K562 (cell line): Measurements from ENCODE around the gene CLSTN2. TPM values are rescaled to one million over a fixed set of nuclear protein-coding genes. Genes with fewer than 3 reads are reported as not detected.

Experiments used
- ATAC-seq: fragments of 200-7000 bp; cut with Tn5 transposase; 3 replicates; pipeline ENCODE4 v1.9.1; 2020; ENCODE audit warnings: moderate library complexity
- BruUV-seq: library from RNA; stranded (reverse); fragments of 400-500 nt; replicated peaks from 2 replicates; lab custom pipeline; 2021; lab: Mats Ljungman, UMichigan
- CTCF ChIA-PET: fragments of 300-600 bp; formaldehyde crosslinking; extraction: SDS; loops from one replicate; lab custom pipeline; 2021; ENCODE audit warnings: low intra/inter-chr PET ratio; lab: Yijun Ruan, JAX
- POLR2A ChIA-PET: fragments of 300-600, 350-650 bp; sonication (Branson Sonifier 250); formaldehyde crosslinking; extraction: SDS; loops from one replicate; lab custom pipeline; 2021; ENCODE audit warnings: antibody characterized with exemption, inconsistent platforms; lab: Yijun Ruan, JAX
- DNase-seq, 4 experiments: peaks; one replicate each; pipeline versions ENCODE4 v3.0.0 to v3.0.0-alpha.2; 2011 to 2018; ENCODE audit warnings: low spot score in 3 of 4, mixed read lengths in 3 of 4; ENCODE audit errors: extremely low read depth in 1 of 4
- FAIRE-seq: peaks from 2 replicates; lab custom pipeline; 2011; peaks lifted over from hg19 to GRCh38; lab: Jason Lieb, UNC
- H2AFZ ChIP-seq: 2 replicates; pipeline ENCODE4 v1.6.0; 2011; ENCODE audit warnings: low read depth, low read length, control low read depth, inconsistent platforms
- H3K27ac ChIP-seq: fragments of 200-600 bp; 3 replicates; pipeline ENCODE4 v1.8.0; 2011; ENCODE audit warnings: low read depth, mild to moderate bottlenecking, control low read depth, inconsistent platforms, low read length, moderate library complexity, mixed read lengths; ENCODE audit errors: extremely low read depth
- H3K27me3 ChIP-seq, 2 experiments: fragments of 300-600 bp in 1 of 2; 2 replicates in 1 of 2; 3 replicates in 1 of 2; pipeline versions ENCODE4 v1.6.0 to v1.8.0; 2011; ENCODE audit warnings: inconsistent platforms in 2 of 2, low read length in 2 of 2, mild to moderate bottlenecking in 1 of 2, mixed read lengths in 1 of 2, moderate library complexity in 1 of 2; ENCODE audit not compliant: control insufficient read depth in 2 of 2, insufficient read depth in 2 of 2
- H3K36me3 ChIP-seq: fragments of 300-600 bp; 3 replicates; pipeline ENCODE4 v1.8.0; 2011; ENCODE audit warnings: mild to moderate bottlenecking, low read length, inconsistent platforms; ENCODE audit not compliant: control insufficient read depth, insufficient read depth
- H3K4me1 ChIP-seq, 2 experiments: fragments of 200-600 bp in 1 of 2; replicated peaks in 1 of 2; 2 replicates in 1 of 2; 3 replicates in 1 of 2; pipeline versions ENCODE4 v1.5.1 to v1.8.0; 2011; ENCODE audit warnings: inconsistent platforms in 2 of 2, low read length in 2 of 2, mild to moderate bottlenecking in 1 of 2, mixed read lengths in 1 of 2, moderate library complexity in 1 of 2; ENCODE audit not compliant: control insufficient read depth in 2 of 2, insufficient read depth in 2 of 2
- H3K4me2 ChIP-seq: 2 replicates; pipeline ENCODE4 v1.6.1; 2011; ENCODE audit warnings: low read length, control low read depth, inconsistent platforms, mixed read lengths; ENCODE audit not compliant: insufficient read depth
- H3K4me3 ChIP-seq: fragments of 200-600 bp; sonication (generic), shearing (Covaris generic); 2 replicates; pipeline ENCODE4 v1.5.1; 2016; ENCODE audit warnings: control low read depth, inconsistent platforms
- H3K79me2 ChIP-seq: fragments of 200-600 bp; 3 replicates; pipeline ENCODE4 v1.8.0; 2011; ENCODE audit warnings: low read length, inconsistent platforms; ENCODE audit not compliant: control insufficient read depth, insufficient read depth
- H3K9ac ChIP-seq, 2 experiments: 2 replicates each; pipeline versions ENCODE4 v1.6.0 to v1.6.1; 2011; ENCODE audit warnings: low read depth in 2 of 2, low read length in 2 of 2, control low read depth in 1 of 2, inconsistent platforms in 1 of 2, mild to moderate bottlenecking in 1 of 2, mixed read lengths in 1 of 2; ENCODE audit not compliant: insufficient read depth in 1 of 2
- H3K9me1 ChIP-seq: one replicate; pipeline ENCODE4 v1.6.0; 2011; ENCODE audit warnings: inconsistent platforms, mild to moderate bottlenecking, low read length, moderate library complexity; ENCODE audit not compliant: control insufficient read depth, insufficient read depth
- H3K9me3 ChIP-seq: replicated peaks from 2 replicates; pipeline ENCODE4 v1.5.1; 2011; ENCODE audit warnings: low read depth, low read length, inconsistent platforms; ENCODE audit not compliant: control insufficient read depth, insufficient read depth
- H4K20me1 ChIP-seq: replicated peaks from 2 replicates; pipeline ENCODE4 v1.6.1; 2011; ENCODE audit warnings: low read length, inconsistent platforms, mixed read lengths; ENCODE audit not compliant: control insufficient read depth, insufficient read depth
- CXXC5 ChIP-seq: fragments of 250-450 bp; sonication (Bioruptor Pico); IDR thresholded peaks from 2 replicates; pipeline ENCODE4 v1.8.0; 2022; ENCODE audit warnings: inconsistent platforms, mild to moderate bottlenecking, moderate library complexity
- DIDO1 ChIP-seq: fragments of 450-650 bp; IDR thresholded peaks from 2 replicates; pipeline ENCODE4 v1.6.1; 2016; ENCODE audit warnings: low read depth, missing biosample characterization, missing genetic modification characterization
- E2F3 ChIP-seq: fragments of 250-450 bp; sonication (Bioruptor Pico); IDR thresholded peaks from 2 replicates; pipeline ENCODE4 v1.4.0; 2020; ENCODE audit warnings: mild to moderate bottlenecking
- HDAC6 ChIP-seq: IDR thresholded peaks from 2 replicates; pipeline ENCODE4 v1.6.1; 2012; ENCODE audit warnings: low read depth, mild to moderate bottlenecking, control low read depth, inconsistent platforms, low read length, moderate library complexity
- HDAC8 ChIP-seq: fragments of 450-650 bp; IDR thresholded peaks from 2 replicates; pipeline ENCODE4 v1.6.1; 2016; ENCODE audit warnings: mild to moderate bottlenecking, missing genetic modification characterization, moderate library complexity, missing compliant biosample characterization
- MAFF ChIP-seq: IDR thresholded peaks from 2 replicates; pipeline ENCODE4 v1.6.1; 2012; ENCODE audit warnings: low read length, improper control_type of control experiment
- MXI1 ChIP-seq: IDR thresholded peaks from 2 replicates; pipeline ENCODE4 v1.6.1; 2011; ENCODE audit warnings: low read depth, mild to moderate bottlenecking, improper control_type of control experiment, low read length
- PHTF2 ChIP-seq: fragments of 250-450 bp; sonication (Bioruptor Pico); IDR thresholded peaks from 2 replicates; pipeline ENCODE4 v1.5.0; 2021; ENCODE audit warnings: mild to moderate bottlenecking
- POLR2B ChIP-seq: fragments of 450-650 bp; IDR thresholded peaks from 2 replicates; pipeline ENCODE4 v1.6.1; 2018; ENCODE audit warnings: low read depth; ENCODE audit not compliant: partially characterized antibody
- SMAD2 ChIP-seq: fragments of 150-350 bp; IDR thresholded peaks from 2 replicates; pipeline ENCODE4 v1.6.1; 2014; ENCODE audit warnings: low read depth, mild to moderate bottlenecking, low read length
- TCF7L2 ChIP-seq: fragments of 150-350 bp; IDR thresholded peaks from 2 replicates; pipeline ENCODE4 v1.6.1; 2016; ENCODE audit warnings: low read depth, mild to moderate bottlenecking, low read length, moderate library complexity
- ZC3H4 ChIP-seq: sonication (generic); formaldehyde crosslinking; IDR thresholded peaks from 2 replicates; pipeline ENCODE4 v1.9.0; 2021; ENCODE audit warnings: missing genetic modification reagents, borderline replicate concordance
- ZNF785 ChIP-seq: fragments of 250-450 bp; sonication (Bioruptor Pico); IDR thresholded peaks from 2 replicates; pipeline ENCODE4 v1.4.0; 2020; ENCODE audit warnings: mild to moderate bottlenecking
- WGBS: fragments of 100-300 bp; shearing (Covaris generic); methylation state at CpG from one replicate; pipeline ENCODE4 v1.1.6; 2016; ENCODE audit warnings: low coverage, mixed read lengths; ENCODE audit not compliant: insufficient coverage; ENCODE audit errors: missing lambda C conversion rate; 5-methylcytosine and 5-hydroxymethylcytosine counted together
- in situ Hi-C: fragments of 300-500 bp; cut with MboI; formaldehyde crosslinking; loops from 4 replicates; pipeline ENCODE4 v1.15.0; 2018; ENCODE audit warnings: inconsistent platforms, mixed read lengths
- intact Hi-C: fragments of 100-400 bp; cut with micrococcal nuclease; formaldehyde crosslinking; loops from 2 replicates; pipeline ENCODE4 v1.14.2; 2022
- polyA plus RNA-seq, 8 experiments: library from polyadenylated mRNA; depleted of rRNA in 4 of 8; stranded (reverse) in 5 of 8; unstranded in 3 of 8; fragments of >200 nt; fragmentation: Nextera tagmentation in 2 of 8; fragmentation: Illumina TruSeq in 1 of 8; extraction: Ambion mirVana in 2 of 8; extraction: Trizol in 1 of 8; gene quantifications; 2 replicates each; pipeline versions ENCODE4 v1.2.1 to v1.2.3, GENCODE V29; 2011 to 2014; ENCODE audit warnings: inconsistent platforms in 1 of 8, missing spikeins in 1 of 8
- total RNA-seq, 7 experiments: library from RNA; depleted of rRNA in 6 of 7; stranded (reverse); fragments of >200 nt in 6 of 7; fragmentation: Illumina TruSeq in 2 of 7; extraction: Trizol in 2 of 7; gene quantifications; 2 replicates each; pipeline versions ENCODE4 v1.2.1 to v1.2.3, GENCODE V29; 2011 to 2021; ENCODE audit warnings: low replicate concordance in 1 of 7
- TF ChIP-seq, protein P1 (sequence below): fragments of 250-450 bp; sonication (Bioruptor Pico); IDR thresholded peaks from 2 replicates; pipeline ENCODE4 v1.8.0; 2022; ENCODE audit warnings: inconsistent platforms
- TF ChIP-seq, protein P2 (sequence below): fragments of 250-450 bp; sonication (Bioruptor Pico); IDR thresholded peaks from 2 replicates; pipeline ENCODE4 v1.8.0; 2022; ENCODE audit warnings: moderate library complexity, mild to moderate bottlenecking, inconsistent platforms

The CLSTN2 gene
- total and polyA plus RNA-seq, 9 of the 15 experiments (the other 6 are each of a cell fraction or from before 2014, with no cell fraction given): 0.02 to 0.04 (median 0.04) TPM; not detected in 6

DNA sequence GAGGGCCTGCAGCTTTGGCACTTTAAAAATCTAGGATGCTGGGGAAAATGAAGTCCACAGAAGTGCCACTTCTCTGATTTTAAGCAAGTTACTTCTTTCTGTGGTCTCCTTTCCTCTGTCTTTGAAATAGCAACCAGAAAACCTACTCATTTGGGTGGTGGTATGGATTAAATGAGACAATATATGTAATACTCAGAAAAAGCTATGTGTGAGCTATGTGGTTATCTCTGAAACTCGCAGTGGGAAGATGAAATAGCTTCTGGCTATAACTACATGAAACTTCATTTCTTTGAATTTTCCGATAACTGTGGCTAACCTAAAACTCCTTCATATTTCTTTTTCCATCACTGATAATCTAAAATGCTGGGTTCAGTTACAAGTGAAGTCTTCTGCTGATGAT, 368.9 kb downstream of the CLSTN2 start:
- Histone ChIP-seq H3K79me2 (no peaks in the 10 kb centered on the region), H3K9me1 (no peaks in the 10 kb centered on the region), H3K4me3 (no peak overlapping the region), H3K4me2 (no peak overlapping the region), H3K4me1 (peaks cover 0 to 5% of the 10 kb centered on the region in 2 experiments; a peak in 1 of 5 replicates), H3K27ac (no peak overlapping the region), H2AFZ (no peak overlapping the region), H4K20me1 (no peaks in the 10 kb centered on the region), H3K9me3 (no peaks in the 10 kb centered on the region), H3K9ac (no peak overlapping the region), H3K36me3 (no peaks in the 10 kb centered on the region), H3K27me3 (no peaks in the 10 kb centered on the region)
- ATAC-seq (no peak), FAIRE-seq (no peak), DNase-seq (no peak)
- in situ Hi-C loops (no loop called here), intact Hi-C loops (no loop called here)
- TF ChIP-seq MXI1 (no peak), MAFF (no peak), HDAC6 (no peak), ZNF785 (CRISPR knock-in tag) (no peak), DIDO1 (tag) (no peak), E2F3 (no peak), TCF7L2 (no peak), PHTF2 (CRISPR knock-in tag) (no peak), SMAD2 (no peak), ZC3H4 (no peak), HDAC8 (no peak), CXXC5 (CRISPR knock-in tag) (no peak), POLR2B (no peak)
- TF ChIP-seq, protein P1, sequence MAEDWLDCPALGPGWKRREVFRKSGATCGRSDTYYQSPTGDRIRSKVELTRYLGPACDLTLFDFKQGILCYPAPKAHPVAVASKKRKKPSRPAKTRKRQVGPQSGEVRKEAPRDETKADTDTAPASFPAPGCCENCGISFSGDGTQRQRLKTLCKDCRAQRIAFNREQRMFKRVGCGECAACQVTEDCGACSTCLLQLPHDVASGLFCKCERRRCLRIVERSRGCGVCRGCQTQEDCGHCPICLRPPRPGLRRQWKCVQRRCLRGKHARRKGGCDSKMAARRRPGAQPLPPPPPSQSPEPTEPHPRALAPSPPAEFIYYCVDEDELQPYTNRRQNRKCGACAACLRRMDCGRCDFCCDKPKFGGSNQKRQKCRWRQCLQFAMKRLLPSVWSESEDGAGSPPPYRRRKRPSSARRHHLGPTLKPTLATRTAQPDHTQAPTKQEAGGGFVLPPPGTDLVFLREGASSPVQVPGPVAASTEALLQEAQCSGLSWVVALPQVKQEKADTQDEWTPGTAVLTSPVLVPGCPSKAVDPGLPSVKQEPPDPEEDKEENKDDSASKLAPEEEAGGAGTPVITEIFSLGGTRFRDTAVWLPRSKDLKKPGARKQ (CRISPR knock-in tag): no peak
- TF ChIP-seq, protein P2, sequence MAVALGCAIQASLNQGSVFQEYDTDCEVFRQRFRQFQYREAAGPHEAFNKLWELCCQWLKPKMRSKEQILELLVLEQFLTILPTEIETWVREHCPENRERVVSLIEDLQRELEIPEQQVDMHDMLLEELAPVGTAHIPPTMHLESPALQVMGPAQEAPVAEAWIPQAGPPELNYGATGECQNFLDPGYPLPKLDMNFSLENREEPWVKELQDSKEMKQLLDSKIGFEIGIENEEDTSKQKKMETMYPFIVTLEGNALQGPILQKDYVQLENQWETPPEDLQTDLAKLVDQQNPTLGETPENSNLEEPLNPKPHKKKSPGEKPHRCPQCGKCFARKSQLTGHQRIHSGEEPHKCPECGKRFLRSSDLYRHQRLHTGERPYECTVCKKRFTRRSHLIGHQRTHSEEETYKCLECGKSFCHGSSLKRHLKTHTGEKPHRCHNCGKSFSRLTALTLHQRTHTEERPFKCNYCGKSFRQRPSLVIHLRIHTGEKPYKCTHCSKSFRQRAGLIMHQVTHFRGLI (CRISPR knock-in tag): no peak
- ChIA-PET POLR2A (interaction anchor here (0.5 kb wide), 1 partner anchor 880 kb away, joined by 4 read pairs; no protein-coding TSS in a partner anchor), CTCF (no interaction called here)
- BruUV-seq: no TSS peak
- 0% methylated on average over 2 of the region's 2 CpGs for WGBS
